Activated T-cell treated with anti-CD3 and anti-CD28 coated beads, Interleukin-2, amount 50 U/mL, for 1 hour (primary cell): ENCODE results near the gene MBTPS1.

Source experiments
- DNase-seq: peaks from one replicate; pipeline ENCODE4 v3.0.0-alpha.2; 2020

MBTPS1 gene

DNA sequence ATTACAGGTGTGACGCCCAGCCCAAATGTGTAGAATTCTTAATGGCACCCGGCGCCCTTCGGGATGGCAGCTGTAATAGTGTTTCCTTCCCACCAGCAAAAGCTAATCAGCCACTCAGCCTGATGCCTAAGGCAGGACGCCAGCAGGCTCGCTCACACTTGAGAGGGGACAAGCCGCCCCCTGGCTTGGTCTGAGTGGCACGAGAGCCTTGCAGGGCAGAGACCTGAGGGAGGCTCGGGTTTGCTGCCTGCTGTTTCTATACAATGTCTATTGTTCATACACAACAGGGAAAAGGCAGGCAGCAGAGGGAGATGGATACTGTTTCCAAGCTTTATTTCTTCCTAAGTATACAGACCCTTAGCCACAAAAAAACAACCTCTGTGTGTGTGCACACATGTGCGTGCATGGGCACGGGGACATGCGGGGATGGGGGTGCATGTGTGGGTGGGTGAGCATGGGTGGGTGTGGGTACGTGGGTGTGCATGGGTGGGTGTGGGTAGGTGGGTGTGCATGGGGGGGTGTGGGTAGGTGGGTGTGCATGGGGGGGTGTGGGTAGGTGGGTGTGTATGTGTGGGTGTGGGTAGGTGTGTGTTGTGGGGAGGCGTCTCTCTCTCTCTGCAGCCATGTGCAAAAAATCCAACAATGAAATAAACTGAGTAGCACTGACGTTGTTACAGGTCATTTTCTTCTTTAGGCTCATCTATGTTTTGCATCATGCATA is 84.1 kb downstream of the MBTPS1 start:
- no peak for DNase-seq

DNA sequence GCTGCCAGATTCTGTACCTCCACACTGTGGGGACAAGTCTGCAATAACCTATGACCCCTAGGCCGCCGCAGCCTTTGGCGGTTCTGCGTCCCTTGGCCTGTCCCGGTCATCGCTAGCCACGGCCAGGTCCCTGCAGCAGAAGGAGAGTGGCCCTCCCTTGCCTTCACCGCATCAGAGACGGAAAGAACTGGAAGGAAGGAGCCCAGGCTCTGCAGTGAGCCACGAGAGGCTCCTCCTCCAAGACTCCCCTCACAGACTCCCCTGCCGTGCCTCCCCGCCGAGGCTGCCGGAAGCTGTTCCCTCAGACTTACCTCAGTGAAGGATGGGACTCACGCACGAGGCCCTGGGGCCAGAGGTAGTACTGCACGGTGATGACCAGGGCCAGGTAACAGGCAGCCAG is 85.2 kb downstream of the MBTPS1 start:
- DNase-seq: no peak

DNA sequence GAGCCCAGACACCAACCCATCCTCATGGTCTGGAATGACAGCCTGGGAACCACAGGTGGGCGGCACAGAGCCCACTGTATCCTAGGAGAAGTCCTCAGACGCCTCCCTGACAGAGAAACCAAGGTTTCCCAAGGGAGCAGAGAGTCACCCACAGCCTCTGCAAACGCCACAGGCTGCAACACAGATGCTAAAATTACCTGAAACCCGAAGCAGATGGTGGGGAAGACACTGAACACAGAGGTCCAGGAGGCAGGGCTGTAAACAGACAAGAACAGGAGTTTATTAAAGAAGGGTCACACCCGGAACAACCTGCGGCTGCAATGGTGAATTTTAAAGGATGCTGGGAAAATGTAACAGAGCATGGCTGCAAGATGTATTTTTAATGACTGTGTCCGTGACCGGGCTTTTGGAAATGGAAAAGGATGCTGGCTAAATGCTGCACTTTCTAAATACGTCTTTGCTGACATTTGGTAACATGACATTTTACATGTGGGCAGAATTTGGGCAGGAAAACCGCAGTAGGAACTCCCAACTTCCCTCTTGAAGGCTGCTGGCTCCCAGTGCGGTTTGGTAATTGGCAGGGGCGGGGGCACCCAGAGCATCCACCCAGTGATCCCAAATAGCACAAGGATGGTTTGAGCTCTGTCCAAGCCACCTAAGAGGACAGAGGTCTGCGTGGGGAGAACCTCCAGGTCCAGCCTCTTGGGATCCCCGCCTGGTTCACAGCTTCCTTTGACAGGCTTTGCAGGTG is 87.3 kb downstream of the MBTPS1 start:
- no peak for DNase-seq

DNA sequence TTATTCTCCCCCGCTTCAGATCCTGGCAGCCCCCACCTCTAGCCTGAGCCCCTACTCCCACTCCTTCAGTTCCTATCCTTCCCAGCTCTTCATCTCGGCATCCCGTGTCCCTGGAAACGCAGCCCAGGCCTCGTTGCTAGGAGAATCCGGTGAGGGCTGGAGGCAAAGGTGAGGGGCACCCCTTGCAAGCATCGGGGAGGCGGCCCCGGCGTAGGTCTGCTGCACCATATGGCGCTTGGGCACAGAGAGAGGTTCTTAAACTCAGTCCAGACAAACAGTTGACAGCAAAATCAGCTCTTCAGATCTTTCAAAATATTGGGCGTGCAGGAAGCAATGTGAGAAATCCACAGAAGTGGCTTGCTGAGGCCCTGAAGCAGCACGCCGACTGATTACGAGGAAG is 89.1 kb downstream of the MBTPS1 start:
- DNase-seq: no peak

DNA sequence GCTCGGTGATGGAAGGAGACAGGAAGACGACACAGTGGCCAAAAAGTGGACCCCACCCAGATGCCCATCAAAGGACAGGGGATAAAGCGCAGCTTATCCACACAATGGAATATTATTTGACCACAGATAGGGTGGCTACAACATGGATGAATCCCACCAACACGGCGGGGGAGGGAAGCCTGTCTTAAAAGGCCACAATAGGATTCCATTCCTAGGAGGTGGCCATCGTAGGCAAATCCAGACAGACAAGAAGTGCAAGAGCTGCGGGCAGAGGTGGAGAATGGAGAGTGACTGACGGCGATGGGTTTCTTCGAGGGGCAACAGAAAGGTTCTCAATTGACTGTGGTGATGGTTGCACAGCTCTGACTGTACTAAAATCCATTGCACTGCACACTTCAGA is 90.1 kb downstream of the MBTPS1 start:
- no peak for DNase-seq

DNA sequence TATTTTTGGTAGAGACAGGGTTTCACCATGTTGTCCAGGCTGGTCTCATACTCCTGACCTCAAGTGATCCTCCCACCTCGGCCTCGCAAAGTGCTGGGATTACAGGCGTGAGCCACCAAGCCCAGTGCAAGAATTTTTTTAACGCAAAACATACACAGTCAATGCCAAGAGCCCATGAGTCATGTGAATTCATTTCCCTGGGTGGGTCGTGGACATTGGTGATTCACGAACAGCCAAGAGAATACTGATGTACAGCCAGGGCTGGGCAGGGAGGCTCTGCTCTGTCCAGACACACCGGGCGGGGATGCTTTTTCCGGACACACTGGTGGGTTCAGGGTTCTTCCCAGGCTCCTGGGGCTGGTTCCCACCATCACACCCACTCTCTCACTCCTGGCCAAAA is 91.9 kb downstream of the MBTPS1 start:
- DNase-seq: no peak

DNA sequence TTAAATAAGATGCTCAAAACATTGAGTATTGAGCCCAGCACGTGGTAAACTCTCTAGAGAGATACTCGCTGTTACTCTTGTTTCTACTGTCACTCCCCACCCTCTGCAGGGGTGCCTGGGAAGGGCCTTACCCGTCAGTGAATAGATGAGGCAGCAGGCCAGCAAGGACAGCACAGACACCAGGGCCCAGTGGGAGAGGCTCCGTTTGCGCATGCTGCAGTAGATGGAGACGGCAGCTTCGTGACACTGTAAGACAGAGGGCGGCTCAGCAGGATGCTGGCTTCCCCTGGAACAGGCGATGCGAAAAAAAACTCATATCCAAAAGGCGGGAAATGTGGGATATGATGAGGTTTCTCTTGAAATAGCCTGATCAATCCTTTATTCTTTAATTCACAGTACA is 94.1 kb downstream of the MBTPS1 start:
- no peak for DNase-seq

DNA sequence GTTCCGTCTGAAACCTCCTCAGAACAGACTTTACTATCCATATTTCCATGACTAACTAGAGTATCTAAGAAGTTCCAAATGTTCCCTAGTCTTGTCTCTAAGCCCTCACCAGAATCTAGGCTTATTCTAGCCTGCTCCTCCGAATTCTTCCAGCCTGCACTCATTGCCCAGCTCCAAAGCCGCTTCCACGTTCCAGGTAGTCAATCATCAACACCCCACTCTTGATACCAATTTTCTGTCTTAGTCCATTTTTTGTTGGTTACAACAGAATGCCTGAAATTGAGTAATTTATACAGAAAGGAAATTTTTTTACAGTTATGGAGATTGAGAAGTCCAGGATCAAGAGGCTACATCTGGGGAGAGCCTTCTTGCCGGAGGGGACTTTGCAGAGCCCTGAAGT is 95.3 kb downstream of the MBTPS1 start:
- DNase-seq: no peak

DNA sequence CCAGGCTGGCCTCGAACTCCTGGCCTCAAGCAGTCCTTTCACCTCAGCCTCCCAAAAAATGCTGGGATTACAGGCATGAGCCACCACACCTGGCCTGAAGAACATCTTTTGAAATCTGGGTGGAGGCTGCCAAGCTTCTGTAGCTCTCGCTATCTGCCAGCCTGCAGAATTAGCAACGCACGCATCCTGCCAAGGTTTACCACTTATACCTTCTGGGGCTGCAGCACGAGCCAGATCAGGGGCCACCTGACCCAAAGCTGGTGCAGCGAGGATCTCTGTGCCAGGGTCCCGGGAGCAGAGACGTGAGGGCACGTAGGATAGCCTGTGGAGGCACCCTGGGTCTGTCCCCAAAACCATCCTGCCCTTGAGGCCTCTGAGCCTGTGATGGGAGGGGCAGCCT is 96.4 kb downstream of the MBTPS1 start:
- no peak for DNase-seq

DNA sequence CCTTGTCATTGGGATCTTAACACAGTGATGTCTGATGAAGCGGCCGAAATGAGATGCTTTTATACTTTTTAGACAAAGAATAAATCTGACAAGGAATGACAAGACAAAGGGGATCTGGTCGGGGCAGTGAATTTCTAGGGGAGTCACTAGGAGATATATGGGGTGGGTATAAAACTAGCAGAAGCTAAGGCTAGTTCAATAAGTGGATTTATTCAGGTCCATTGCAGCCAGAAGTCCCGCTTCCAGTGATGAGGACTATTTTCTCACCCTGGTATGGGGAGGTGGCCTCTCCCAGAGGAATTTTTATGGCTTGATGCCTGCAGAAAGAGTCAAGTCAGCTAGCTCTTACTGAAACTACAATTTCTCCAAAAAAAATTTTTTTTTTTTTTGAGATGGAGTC is 98.0 kb downstream of the MBTPS1 start:
- DNase-seq: no peak

DNA sequence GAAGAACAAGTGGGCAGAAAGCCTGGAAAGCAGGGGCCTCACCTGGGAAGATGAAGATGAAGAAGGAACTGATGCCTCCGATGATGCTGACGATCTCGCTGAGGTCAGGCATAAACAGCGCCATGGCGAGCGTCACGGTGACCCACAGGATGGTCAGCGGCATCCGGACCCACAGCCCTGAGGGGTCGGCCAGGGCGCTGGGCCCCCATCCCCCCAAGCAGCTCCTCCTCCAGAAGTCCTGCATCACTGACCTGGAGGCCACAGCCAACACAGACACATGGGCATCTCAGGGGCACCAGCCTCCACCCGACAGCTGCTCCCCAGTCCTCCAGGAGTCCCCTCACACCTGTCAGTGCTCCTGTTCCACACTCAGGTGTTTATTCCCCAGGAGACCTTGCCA is 100.3 kb downstream of the MBTPS1 start:
- DNase-seq: no peak

DNA sequence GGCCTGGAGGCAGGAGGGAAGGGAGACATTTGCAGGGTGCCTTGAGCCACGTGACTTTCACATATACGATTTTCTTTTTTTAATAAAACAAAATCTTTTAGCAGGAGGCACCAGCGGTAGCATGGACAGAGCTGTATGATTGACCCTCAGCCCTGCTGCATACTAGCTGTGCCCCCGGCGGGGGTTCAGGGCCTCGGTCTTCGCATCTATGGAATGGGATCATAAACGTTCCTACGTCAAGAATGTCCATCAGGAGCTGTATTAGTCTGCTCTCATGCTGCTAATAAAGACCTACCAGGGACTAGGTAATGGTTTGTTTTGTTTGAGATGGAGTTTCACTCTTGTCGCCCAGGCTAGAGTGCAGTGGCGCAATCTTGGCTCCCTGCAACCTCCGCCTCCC is 101.3 kb downstream of the MBTPS1 start:
- no peak for DNase-seq

DNA sequence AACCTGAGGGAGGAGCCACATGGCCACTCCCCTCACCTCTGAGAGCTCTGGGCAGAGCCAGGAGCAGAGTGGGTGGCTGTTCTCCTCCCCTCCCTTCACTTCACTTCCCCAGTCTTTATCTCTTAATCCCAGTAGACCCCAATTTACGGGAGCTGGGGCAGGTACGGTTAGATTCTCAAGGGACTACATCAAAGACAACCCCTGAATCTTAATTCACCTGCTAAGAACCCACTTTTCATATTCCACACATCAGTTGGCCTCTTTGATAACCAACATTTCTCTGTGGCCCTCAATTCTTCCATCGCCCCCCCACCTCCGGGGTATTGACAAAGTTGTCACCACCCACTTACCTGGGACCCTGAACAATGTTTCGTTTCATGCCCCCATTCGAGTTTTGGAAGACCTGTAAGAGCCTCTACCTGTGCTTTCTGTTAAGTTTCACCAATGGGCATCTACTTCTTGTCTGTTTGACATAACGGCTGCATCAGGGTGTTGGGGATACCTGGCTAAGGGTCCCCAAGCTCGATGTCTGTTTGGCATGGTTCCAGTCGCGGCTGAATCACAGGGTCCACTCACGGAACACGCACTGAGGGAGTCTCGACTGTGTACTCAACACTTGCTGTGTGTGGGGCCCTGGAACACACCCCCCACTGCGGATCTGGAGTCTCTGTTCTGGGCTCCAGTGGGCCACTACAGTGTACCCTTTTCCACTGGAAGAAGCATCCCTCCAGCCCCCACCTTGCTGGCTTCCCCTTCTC is 102.0 kb downstream of the MBTPS1 start:
- DNase-seq: no peak

DNA sequence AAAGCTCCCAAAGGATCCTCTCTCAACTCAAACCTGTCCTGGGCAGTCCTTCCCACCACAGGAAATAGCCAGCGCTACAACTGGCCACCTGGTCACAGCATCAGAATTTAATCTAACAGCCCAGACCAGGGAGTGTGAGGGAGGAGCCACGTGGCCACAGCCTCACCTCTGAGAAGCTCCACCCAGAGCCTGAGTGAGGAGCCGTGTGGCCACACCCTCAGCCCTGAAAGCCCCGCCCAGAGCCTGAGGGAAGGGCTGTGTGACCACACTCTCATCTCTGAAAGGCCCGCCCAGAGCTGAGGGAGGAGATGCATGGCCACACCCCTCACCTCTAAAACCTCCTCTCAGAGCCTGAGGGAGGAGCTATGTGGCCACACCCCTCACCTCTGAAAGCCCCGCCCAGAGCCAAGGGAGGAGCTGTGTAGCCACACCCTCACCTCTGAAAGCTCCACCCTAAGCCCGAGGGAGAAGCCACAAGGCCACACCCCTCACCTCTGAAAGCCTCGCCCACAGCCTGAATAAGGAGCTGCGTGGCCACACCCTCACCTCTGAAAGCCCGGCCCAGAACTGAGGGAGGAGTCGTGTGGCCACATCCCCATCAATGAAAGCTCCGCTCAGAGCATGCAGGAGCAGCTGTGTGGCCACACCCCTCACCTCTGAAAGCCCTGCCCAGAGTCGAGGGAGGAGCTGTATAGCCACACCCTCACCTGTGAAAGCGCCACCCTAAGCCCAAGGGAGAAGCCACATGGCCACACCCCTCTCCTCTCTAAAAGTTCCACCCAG is 102.8 kb downstream of the MBTPS1 start:
- DNase-seq: peak; percentile 61

DNA sequence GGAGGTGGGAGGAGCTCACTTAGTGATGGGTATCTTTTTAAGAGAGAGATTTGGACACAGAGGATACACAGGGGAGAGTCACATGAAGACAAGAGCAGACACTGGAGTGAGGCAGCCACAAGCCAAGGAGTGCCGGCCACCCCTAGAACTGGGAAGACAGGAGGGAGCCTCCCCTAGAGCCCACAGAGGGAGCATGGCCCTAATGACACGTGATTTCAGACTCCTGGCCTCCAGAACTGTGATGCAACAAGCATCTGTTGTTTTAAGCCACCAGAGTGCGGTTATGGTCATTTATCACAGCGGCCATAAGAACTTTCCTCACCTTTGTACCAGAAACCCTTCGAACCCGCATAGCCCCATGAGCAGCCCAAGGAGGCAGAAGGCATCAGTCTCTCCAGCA is 107.5 kb downstream of the MBTPS1 start:
- DNase-seq: no peak

DNA sequence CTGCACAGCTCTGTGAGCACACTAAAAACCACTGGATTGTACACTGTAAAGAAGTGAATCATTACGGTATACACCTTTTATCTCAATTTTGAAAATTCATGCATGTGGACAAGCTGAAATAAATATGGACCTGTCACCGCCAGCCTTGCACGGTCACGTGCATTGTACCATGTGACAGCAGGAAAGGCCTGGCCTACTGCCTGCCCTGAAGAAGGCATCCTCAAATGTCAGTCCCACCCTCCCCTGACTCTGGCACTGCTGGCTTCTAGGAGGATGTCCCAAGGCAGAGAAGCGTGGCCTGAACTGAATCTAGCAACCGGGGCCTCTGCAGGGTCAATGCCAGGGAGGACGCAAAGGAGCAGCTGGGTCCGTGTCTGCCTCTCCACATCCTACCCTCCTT is 108.8 kb downstream of the MBTPS1 start:
- no peak for DNase-seq

DNA sequence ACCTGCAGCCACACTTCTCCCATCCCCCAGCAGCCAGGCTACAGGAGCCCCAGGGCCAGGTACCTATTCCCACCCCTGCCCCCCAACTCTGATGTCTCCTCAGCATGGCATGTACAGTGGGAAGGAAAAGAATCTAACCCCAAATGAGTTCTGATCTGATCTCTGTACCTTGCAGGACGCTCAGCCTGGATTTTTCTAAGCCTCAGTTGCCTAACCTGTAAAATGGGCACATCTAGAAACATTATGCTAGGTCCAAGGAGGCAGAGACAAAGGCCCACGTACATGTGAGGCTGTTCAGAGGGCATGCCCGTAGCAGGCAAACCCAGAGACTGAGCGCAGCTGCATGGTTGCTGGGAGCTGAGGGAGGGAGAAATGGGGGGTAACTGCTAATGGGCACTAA is 109.2 kb downstream of the MBTPS1 start:
- no peak for DNase-seq

DNA sequence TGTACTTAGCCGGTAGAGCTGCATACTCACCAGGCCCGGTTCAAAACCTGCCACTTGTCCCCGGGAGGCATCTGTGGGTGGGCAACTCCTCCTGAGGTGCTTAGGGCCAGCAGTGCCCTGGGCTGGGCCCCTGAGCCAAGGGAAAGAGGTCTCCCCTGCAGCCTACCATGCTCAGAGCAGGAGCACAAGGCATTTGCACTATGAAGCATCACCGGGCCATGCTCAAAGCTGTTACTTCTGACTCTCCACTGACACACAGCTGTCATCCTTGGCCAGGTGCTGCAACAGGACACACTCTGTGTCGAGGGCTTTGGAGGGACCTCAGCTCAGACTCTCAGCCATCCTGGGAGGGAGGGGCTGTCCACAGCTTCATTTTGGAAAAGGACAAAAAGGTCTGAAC is 111.4 kb downstream of the MBTPS1 start:
- DNase-seq: no peak

DNA sequence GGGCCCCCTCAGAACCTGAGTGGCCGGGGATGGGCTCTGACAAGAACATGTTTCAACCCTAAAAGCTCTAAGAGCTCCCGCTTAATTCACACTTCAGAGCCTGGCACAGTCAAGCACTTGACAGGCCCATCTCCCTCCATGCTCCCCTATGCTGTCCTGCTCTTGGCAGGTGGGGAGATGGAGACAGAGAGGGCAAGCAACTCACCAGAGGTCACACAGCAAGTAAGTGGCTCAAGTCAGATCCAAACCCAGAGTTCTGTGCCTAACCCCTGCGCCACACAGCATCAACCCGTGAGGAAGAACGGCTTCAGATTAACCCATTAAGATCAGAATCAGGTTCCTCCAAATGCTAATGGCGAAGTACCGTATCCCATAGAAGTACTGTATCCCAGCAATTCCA is 112.3 kb downstream of the MBTPS1 start:
- no peak for DNase-seq
